HG02678 (cell line): ENCODE data around the gene SETBP1.

Experiments
- ATAC-seq: cut with Tn5 transposase; IDR thresholded peaks from one replicate; pipeline ENCODE4 v1.9.1; 2021; ENCODE audit warnings: mild to moderate bottlenecking, moderate library complexity; ENCODE audit not compliant: unreplicated experiment

SETBP1 gene

GRCh38 chr18:45006934-45007333 is 326.2 kb downstream of the SETBP1 start:
- ATAC-seq = no peak

GRCh38 chr18:45007531-45007930 is 326.8 kb downstream of the SETBP1 start:
- ATAC-seq = no peak

DNA sequence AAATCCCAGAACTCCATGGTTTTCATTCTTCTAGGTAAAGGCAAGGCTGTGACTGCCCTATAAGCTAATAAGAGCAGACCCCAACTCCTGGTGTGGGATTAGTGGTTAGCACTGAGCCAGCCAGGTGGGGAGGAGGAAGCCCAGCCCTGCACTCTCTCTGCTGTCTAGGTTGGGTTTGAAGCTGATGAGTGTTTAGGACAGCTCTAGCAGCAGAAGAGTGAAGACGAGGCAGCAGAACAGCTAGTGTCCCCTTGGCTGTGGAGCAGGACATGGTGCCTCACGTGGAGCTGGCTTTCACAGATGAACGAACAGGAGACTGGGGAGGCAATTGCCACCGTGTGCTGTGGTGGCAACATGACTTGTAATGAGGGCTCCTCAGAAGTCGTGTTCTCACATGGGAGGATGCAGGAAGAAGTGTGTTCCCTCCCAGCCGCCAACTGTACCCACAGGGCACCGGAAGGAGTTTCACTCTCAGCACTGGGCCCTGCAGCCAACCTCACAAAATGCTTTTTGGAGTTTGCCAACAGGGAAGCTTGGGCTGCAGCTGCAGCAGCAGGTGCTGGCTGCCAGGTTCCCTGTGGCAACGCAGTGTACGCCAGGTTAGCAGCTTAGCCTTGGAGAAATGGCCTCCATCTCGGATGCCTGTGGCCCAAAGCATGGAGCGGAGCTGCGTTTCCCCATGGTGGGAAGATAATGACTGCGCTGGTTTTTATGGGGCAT is 328.2 kb downstream of the SETBP1 start:
- ATAC-seq = no peak

- no peak for ATAC-seq
These were observed 329.1 kb downstream of the SETBP1 start for GRCh38 chr18:45009756-45010155.

DNA sequence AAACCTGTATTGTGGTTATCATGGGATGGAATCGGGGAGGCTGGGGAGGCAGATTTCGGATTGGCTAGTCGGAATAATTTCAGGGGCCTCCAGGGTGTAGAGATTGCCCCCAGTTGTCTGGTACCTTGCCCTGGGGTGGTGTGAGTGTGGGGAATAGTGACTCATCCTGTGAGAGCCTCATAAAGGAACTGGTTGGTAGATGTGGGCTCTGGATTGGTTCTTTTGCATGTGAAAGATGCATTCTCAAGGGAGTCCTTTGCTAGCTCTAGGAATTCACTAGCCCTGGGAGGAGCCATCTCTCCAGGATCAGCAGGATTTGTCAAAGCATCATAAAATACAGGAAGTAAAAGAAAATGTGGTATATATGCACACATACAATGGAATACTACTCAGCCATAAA is 331.6 kb downstream of the SETBP1 start:
- ATAC-seq = no peak

DNA sequence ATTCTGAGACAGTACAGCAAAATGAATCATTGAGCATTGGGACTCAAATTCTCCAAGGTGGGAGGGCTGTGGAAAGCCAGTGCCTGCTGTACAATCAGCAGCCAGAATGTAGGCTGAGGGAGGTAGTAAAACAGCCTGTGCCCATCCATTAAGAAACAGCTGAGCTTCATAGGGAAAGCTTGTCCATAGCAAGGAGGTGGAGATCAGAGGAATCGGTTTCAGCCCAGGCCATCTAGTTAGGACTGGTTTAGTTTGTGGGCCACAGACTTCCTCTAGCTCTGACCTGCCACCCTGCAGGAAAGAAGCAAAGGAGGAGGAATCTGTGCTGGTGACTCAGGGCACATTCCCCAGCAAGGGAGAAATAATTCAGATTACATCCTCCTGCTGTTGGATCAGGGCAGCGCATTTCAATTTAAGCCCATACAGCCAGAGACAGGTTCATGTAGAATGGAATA is 333.4 kb downstream of the SETBP1 start:
- no peak for ATAC-seq

- ATAC-seq = no peak
These were observed 335.1 kb downstream of the SETBP1 start for GRCh38 chr18:45015788-45016128.

DNA sequence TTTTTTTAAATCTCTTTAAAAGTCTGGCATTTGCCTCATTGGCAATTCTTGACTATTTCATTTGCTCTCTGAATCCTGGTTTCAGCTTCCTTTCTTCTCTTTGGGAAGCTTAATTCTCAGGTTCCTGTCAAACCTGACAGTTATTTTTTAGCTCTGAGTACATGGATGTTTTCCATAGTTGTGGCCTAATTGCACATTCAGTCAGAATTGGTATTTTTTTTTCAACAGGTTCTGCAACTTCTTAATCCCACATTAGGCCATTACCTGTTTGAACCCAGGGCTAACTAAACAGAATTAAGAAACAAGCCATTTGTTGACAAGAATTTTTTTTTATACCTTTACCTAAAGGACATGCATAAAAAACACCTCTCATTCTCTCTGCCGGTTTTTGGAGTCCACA is 338.8 kb downstream of the SETBP1 start:
- no peak for ATAC-seq

- ATAC-seq = no peak
These were observed 342.8 kb downstream of the SETBP1 start for GRCh38 chr18:45023519-45023918.

- ATAC-seq = no peak
These were observed 343.8 kb downstream of the SETBP1 start for GRCh38 chr18:45024357-45025088.

DNA sequence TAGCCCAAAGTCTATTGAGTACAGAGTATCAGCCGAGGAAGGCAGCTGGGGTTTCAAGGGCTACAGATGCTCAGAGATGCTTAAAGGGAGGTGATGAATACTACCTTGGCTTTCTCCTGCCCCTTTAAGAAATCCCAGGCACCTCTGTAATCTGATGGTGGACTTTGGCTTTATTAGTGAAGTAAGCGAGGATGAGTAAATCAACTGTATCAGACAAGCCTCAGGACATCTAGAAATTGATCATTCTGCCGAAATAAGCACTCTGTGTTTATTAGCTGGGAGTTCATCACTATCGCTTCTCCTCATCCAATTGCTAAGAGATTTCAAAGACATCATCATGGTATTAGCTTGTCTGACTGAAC is 344.4 kb downstream of the SETBP1 start:
- ATAC-seq = no peak

DNA sequence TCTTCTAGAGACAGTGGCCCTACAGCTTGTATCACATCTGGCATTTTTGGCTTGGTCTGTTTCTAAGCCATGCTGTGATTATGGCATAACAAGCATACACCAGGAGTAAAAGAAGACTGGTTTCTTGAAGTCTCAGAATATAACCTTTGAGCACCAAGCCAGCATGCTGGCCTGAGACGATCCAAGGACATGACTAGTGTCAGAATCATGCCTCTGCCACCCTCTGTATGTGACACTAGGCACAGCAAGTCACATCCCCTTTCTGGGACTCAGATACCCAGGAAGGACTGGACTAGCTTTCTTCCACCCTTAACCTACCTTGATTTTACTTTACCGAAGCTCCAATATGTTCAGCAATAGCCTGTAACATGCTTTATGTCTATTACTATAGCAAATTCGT is 345.5 kb downstream of the SETBP1 start:
- ATAC-seq = no peak

- ATAC-seq = no peak
These were observed 353.5 kb downstream of the SETBP1 start for GRCh38 chr18:45034179-45034578.

GRCh38 chr18:45037618-45038017 is 356.9 kb downstream of the SETBP1 start:
- ATAC-seq = no peak

DNA sequence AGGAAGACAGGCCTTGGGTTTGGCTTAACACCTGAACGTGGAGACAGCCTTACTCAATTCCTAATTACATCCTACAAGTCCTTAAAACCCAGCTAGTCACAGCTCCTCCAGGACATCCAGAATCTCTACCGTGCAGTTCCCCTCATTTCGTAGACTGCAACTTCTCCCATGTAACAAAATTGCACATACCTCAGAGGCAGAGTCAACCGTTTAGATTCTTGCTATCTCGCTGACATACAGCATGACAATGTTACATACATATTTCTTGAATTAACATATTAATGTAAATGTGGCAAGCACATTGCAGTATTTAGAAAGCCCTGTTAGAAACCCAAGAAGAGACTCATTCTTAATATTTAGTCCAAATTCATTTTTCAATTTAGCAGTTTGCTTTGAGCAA is 358.7 kb downstream of the SETBP1 start:
- ATAC-seq = no peak

GRCh38 chr18:45040879-45041278 is 360.2 kb downstream of the SETBP1 start:
- no peak for ATAC-seq

- ATAC-seq = no peak
These were observed 364.1 kb downstream of the SETBP1 start for GRCh38 chr18:45044787-45045186.

DNA sequence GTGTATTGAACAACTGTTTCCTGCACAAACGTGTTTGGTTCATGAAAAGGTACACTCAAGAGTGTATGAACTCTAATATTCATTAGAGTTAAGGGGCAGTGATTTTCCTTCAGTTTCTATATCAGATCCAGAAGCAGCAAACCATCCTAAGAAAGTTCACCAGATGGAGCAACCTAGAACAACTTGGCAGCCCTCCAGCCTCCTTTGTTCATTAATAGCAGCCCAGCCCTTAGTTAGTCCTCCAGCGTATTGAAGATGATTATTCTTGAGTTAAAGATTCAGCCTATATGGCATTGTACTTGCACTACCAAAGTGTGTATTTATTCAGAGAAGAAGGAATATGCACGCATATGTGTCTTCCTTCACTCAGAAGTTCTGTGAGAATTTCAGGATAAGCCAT is 365.5 kb downstream of the SETBP1 start:
- ATAC-seq = no peak

GRCh38 chr18:45046961-45047360 is 366.3 kb downstream of the SETBP1 start:
- no peak for ATAC-seq

- no peak for ATAC-seq
These were observed 369.1 kb downstream of the SETBP1 start for GRCh38 chr18:45049578-45050319.

GRCh38 chr18:45050712-45051601 is 370.3 kb downstream of the SETBP1 start:
- ATAC-seq = no peak
